ENCODE measurements around the gene MARK4. TPM values are rescaled to one million over a fixed set of nuclear protein-coding genes. Genes with fewer than 3 reads are reported as not detected.

MARK4 gene
- total and polyA plus RNA-seq, 4 donors, result 3.5 to 11.1 (median 6.1) TPM

DNA sequence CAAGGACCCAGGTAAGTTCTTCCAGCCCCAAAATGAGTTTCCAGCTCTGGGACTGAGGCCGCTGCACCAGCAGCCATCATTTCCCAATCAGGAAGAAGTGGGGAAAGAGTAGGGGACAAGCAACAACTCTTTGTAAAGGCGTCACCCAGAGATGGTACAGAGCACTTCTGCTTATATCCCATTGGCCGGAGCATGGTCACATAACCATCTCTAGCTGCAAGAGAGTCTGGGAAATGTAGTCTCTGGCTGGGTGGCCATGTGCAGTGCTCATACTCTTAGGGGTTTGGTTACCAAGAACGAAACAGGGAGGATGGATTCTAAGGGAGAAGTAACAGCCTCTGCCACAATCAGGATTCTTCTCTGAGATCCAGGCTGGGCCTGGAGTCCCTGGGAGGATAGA, 45.3 kb downstream of the MARK4 start:
- no peak for DNase-seq (ENCODE audit: low spot score)
- peaks cover 0 to 13% (median 6%) of the 10 kb centered on the region in 4 donors for H3K36me3 ChIP-seq (ENCODE audit: control insufficient read depth in 4 of 4, insufficient read depth in 3 of 4, low read depth in 1 of 4, low read length in 3 of 4)
- peaks cover 0 to 58% (median 45%) of the 10 kb centered on the region in 4 donors for H3K4me1 ChIP-seq (ENCODE audit: control insufficient read depth in 4 of 4, insufficient read depth in 4 of 4, low read length in 3 of 4)
- no peak overlapping the region for H3K4me3 ChIP-seq (ENCODE audit: low read depth in 1 of 3, low read length in 3 of 3)
- no peaks in the 10 kb centered on the region for H3K27me3 ChIP-seq (ENCODE audit: control insufficient read depth in 4 of 4, insufficient read depth in 4 of 4, low read length in 3 of 4)
- H3K27ac ChIP-seq (ENCODE audit: low read depth in 1 of 2, low read length in 2 of 2), result no peak overlapping the region
- no peak overlapping the region for H3K9ac ChIP-seq (ENCODE audit: low read depth in 1 of 2, low read length in 2 of 2)
- TF ChIP-seq, protein P1, sequence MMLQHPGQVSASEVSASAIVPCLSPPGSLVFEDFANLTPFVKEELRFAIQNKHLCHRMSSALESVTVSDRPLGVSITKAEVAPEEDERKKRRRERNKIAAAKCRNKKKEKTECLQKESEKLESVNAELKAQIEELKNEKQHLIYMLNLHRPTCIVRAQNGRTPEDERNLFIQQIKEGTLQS (IDR thresholded peaks at IDR 0.05), result no peak
- TF ChIP-seq RXRA (IDR thresholded peaks at IDR 0.05), result no peak
- no peaks in the 10 kb centered on the region for H3K9me3 ChIP-seq (ENCODE audit: control insufficient read depth in 4 of 4, low read length in 3 of 4)
- 91% methylated on average over 4 of the region's 4 CpGs for WGBS

DNA sequence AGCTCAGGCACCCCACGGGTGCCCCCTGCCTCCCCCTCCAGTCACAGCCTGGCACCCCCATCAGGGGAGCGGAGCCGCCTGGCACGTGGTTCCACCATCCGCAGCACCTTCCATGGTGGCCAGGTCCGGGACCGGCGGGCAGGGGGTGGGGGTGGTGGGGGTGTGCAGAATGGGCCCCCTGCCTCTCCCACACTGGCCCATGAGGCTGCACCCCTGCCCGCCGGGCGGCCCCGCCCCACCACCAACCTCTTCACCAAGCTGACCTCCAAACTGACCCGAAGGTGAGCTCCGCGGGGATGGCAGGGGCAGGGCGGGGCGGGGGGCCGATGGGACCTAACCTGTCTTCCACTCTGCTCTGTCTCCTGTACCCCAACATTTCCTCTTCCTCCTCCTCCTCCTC, 46.6 kb downstream of the MARK4 start:
- H3K4me3 ChIP-seq (ENCODE audit: low read depth in 1 of 3, low read length in 3 of 3), result no peak overlapping the region
- H3K9ac ChIP-seq (ENCODE audit: low read depth in 1 of 2, low read length in 2 of 2), result no peak overlapping the region
- no peak for TF ChIP-seq SP1 (IDR thresholded peaks at IDR 0.05)
- no peak for TF ChIP-seq YY1 (IDR thresholded peaks at IDR 0.05)
- no peak for TF ChIP-seq HNF4G (IDR thresholded peaks at IDR 0.05)
- TF ChIP-seq GABPA (IDR thresholded peaks at IDR 0.05 in 1 of 2, conservative IDR thresholded peaks at IDR 0.05 in 1 of 2), result no peak
- no peak for TF ChIP-seq FOXA2 (IDR thresholded peaks at IDR 0.05)
- no peak for TF ChIP-seq RAD21 (IDR thresholded peaks at IDR 0.05)
- TF ChIP-seq RXRA (IDR thresholded peaks at IDR 0.05), result no peak
- TF ChIP-seq JUND (IDR thresholded peaks at IDR 0.05), result no peak
- TF ChIP-seq, protein P2, sequence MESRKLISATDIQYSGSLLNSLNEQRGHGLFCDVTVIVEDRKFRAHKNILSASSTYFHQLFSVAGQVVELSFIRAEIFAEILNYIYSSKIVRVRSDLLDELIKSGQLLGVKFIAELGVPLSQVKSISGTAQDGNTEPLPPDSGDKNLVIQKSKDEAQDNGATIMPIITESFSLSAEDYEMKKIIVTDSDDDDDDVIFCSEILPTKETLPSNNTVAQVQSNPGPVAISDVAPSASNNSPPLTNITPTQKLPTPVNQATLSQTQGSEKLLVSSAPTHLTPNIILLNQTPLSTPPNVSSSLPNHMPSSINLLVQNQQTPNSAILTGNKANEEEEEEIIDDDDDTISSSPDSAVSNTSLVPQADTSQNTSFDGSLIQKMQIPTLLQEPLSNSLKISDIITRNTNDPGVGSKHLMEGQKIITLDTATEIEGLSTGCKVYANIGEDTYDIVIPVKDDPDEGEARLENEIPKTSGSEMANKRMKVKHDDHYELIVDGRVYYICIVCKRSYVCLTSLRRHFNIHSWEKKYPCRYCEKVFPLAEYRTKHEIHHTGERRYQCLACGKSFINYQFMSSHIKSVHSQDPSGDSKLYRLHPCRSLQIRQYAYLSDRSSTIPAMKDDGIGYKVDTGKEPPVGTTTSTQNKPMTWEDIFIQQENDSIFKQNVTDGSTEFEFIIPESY (IDR thresholded peaks at IDR 0.05), result no peak
- no peak for TF ChIP-seq CTCF (IDR thresholded peaks at IDR 0.05; ENCODE audit: low read depth, low read length, missing input control)
- TF ChIP-seq, protein P3, sequence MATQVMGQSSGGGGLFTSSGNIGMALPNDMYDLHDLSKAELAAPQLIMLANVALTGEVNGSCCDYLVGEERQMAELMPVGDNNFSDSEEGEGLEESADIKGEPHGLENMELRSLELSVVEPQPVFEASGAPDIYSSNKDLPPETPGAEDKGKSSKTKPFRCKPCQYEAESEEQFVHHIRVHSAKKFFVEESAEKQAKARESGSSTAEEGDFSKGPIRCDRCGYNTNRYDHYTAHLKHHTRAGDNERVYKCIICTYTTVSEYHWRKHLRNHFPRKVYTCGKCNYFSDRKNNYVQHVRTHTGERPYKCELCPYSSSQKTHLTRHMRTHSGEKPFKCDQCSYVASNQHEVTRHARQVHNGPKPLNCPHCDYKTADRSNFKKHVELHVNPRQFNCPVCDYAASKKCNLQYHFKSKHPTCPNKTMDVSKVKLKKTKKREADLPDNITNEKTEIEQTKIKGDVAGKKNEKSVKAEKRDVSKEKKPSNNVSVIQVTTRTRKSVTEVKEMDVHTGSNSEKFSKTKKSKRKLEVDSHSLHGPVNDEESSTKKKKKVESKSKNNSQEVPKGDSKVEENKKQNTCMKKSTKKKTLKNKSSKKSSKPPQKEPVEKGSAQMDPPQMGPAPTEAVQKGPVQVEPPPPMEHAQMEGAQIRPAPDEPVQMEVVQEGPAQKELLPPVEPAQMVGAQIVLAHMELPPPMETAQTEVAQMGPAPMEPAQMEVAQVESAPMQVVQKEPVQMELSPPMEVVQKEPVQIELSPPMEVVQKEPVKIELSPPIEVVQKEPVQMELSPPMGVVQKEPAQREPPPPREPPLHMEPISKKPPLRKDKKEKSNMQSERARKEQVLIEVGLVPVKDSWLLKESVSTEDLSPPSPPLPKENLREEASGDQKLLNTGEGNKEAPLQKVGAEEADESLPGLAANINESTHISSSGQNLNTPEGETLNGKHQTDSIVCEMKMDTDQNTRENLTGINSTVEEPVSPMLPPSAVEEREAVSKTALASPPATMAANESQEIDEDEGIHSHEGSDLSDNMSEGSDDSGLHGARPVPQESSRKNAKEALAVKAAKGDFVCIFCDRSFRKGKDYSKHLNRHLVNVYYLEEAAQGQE (IDR thresholded peaks at IDR 0.05), result no peak
- no peak for TF ChIP-seq HNF4A (conservative IDR thresholded peaks at IDR 0.05)
- TF ChIP-seq, protein P4, sequence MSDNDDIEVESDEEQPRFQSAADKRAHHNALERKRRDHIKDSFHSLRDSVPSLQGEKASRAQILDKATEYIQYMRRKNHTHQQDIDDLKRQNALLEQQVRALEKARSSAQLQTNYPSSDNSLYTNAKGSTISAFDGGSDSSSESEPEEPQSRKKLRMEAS (IDR thresholded peaks at IDR 0.05), result no peak
- no peaks in the 10 kb centered on the region for H3K27me3 ChIP-seq (ENCODE audit: control insufficient read depth in 4 of 4, insufficient read depth in 4 of 4, low read length in 3 of 4)
- no peaks in the 10 kb centered on the region for H3K9me3 ChIP-seq (ENCODE audit: control insufficient read depth in 4 of 4, low read length in 3 of 4)
- 97% methylated on average over 18 of the region's 18 CpGs for WGBS
- H3K36me3 ChIP-seq (ENCODE audit: control insufficient read depth in 4 of 4, insufficient read depth in 3 of 4, low read depth in 1 of 4, low read length in 3 of 4), result peaks cover 0 to 18% (median 4%) of the 10 kb centered on the region in 4 donors
- H3K4me1 ChIP-seq (ENCODE audit: control insufficient read depth in 4 of 4, insufficient read depth in 4 of 4, low read length in 3 of 4), result peaks cover 0 to 47% (median 34%) of the 10 kb centered on the region in 4 donors
- no peak for DNase-seq (ENCODE audit: low spot score)
- no peak overlapping the region for H3K27ac ChIP-seq (ENCODE audit: low read depth in 1 of 2, low read length in 2 of 2)

Data from liver (tissue), 9 donors.